ENCODE results near the gene GPR52. TPM values are rescaled to one million over a fixed set of nuclear protein-coding genes. Genes with fewer than 3 reads are reported as not detected.

Gene GPR52
- total and polyA plus RNA-seq, 4 donors: 0.05 to 7.3 (median 1.4) TPM

DNA sequence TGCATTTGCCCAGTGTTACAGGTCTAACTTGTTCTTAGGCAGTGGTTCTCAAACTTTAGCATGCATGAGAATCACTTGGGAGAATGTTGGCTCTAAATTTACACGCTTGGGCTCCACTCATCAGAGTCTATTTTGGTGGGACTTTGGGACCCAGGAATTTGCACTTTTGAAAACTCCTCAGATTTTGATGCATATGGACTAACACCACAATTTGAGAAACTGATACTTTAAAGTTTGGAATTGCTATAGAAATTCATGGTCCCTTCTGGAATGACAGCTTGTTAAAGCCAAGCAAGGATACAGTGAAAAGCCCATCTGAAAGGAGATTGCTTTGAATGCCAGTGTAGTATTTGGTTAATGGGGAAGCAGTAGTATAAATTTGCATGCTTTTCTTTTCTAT, 31.5 kb downstream of the GPR52 start:
- ATAC-seq (ENCODE audit: insufficient read depth, low FRiP score) (no peak), DNase-seq (no peak)
- H3K4me3 ChIP-seq: no peak overlapping the region
- 97% methylated on average over 1 of the region's 1 CpG for WGBS, 2 donors
- no peaks in the 10 kb centered on the region for H3K9me3 ChIP-seq (ENCODE audit: control insufficient read depth in 4 of 4, insufficient read depth in 3 of 4, low read length in 3 of 4)
- TF ChIP-seq, protein P1, sequence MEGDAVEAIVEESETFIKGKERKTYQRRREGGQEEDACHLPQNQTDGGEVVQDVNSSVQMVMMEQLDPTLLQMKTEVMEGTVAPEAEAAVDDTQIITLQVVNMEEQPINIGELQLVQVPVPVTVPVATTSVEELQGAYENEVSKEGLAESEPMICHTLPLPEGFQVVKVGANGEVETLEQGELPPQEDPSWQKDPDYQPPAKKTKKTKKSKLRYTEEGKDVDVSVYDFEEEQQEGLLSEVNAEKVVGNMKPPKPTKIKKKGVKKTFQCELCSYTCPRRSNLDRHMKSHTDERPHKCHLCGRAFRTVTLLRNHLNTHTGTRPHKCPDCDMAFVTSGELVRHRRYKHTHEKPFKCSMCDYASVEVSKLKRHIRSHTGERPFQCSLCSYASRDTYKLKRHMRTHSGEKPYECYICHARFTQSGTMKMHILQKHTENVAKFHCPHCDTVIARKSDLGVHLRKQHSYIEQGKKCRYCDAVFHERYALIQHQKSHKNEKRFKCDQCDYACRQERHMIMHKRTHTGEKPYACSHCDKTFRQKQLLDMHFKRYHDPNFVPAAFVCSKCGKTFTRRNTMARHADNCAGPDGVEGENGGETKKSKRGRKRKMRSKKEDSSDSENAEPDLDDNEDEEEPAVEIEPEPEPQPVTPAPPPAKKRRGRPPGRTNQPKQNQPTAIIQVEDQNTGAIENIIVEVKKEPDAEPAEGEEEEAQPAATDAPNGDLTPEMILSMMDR (IDR thresholded peaks at IDR 0.05; ENCODE audit: control extremely low read depth, extremely low read depth): no peak
- peaks cover 0 to 5% (median 0%) of the 10 kb centered on the region in 5 donors for H3K4me1 ChIP-seq (ENCODE audit: control insufficient read depth in 5 of 5, insufficient read depth in 5 of 5, low read length in 5 of 5)
- H3K36me3 ChIP-seq (ENCODE audit: control insufficient read depth in 4 of 4, insufficient read depth in 4 of 4, low read length in 4 of 4): no peaks in the 10 kb centered on the region
- no peak overlapping the region for H3K9ac ChIP-seq (ENCODE audit: insufficient read depth in 1 of 2, low read length in 2 of 2)
- H3K27me3 ChIP-seq (ENCODE audit: control insufficient read depth in 3 of 3, insufficient read depth in 3 of 3, low read length in 2 of 3): no peaks in the 10 kb centered on the region
- no peak overlapping the region for H3K27ac ChIP-seq (ENCODE audit: low read depth in 1 of 2, low read length in 1 of 2)

DNA sequence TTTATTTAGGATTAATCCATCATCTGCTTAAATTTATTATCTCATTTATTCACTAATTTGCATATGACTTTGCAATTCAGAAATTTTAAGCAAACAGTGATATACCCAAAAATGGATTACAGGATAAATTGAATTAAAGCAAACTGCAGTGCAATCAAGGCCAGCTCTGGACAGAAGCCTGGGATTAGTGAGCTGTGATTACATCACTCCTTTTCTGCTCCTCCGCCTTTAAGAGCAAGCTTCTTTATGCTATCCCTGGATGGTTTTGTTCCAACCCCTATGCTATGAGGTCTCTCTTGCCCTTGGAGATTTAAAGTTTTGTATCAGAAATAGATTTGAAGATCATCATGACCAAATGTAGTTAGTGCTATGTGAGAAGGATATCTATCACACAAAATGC, 32.6 kb downstream of the GPR52 start:
- Histone ChIP-seq H3K36me3 (ENCODE audit: control insufficient read depth in 4 of 4, insufficient read depth in 4 of 4, low read length in 4 of 4) (no peaks in the 10 kb centered on the region), H3K9ac (ENCODE audit: insufficient read depth in 1 of 2, low read length in 2 of 2) (no peak overlapping the region), H3K27ac (ENCODE audit: low read depth in 1 of 2, low read length in 1 of 2) (no peak overlapping the region), H3K27me3 (ENCODE audit: control insufficient read depth in 3 of 3, insufficient read depth in 3 of 3, low read length in 2 of 3) (no peaks in the 10 kb centered on the region), H3K4me1 (ENCODE audit: control insufficient read depth in 5 of 5, insufficient read depth in 5 of 5, low read length in 5 of 5) (peaks cover 0 to 5% (median 0%) of the 10 kb centered on the region in 5 donors), H3K4me3 (no peak overlapping the region), H3K9me3 (ENCODE audit: control insufficient read depth in 4 of 4, insufficient read depth in 3 of 4, low read length in 3 of 4) (no peaks in the 10 kb centered on the region)
- ATAC-seq (ENCODE audit: insufficient read depth, low FRiP score) (no peak), DNase-seq (peak in 1 of 3 donors; percentile 6)
- WGBS, 2 donors: 87 to 92% methylated on average over 1 of the region's 1 CpG
- TF ChIP-seq, protein P1 (IDR thresholded peaks at IDR 0.05; ENCODE audit: control extremely low read depth, extremely low read depth): no peak

DNA sequence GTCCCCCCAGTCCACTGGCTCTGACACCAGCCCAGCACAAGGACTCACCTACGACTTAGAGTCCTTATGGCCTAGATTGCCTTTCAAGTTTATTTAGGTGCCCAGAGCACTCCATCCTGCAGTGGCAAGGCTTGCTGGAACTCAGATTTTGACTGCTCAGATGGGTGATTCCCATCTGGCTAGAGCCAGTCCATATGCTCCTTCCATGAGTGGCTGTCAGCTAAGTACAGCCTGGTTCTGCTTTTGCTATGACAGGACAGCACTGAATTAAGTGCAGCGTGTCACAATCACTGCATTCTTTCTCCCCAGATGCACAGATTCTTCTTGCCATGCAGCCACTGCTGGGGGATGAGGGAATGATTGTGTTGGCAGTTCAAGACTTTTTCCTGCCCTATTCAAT, 43.8 kb downstream of the GPR52 start:
- no peaks in the 10 kb centered on the region for H3K27me3 ChIP-seq (ENCODE audit: control insufficient read depth in 3 of 3, insufficient read depth in 3 of 3, low read length in 2 of 3)
- no peaks in the 10 kb centered on the region for H3K9me3 ChIP-seq (ENCODE audit: control insufficient read depth in 4 of 4, insufficient read depth in 3 of 4, low read length in 3 of 4)
- no peaks in the 10 kb centered on the region for H3K36me3 ChIP-seq (ENCODE audit: control insufficient read depth in 4 of 4, insufficient read depth in 4 of 4, low read length in 4 of 4)
- DNase-seq: peak in 1 of 3 donors; percentile 17
- no peak overlapping the region for H3K9ac ChIP-seq (ENCODE audit: insufficient read depth in 1 of 2, low read length in 2 of 2)
- TF ChIP-seq, protein P1 (IDR thresholded peaks at IDR 0.05; ENCODE audit: control extremely low read depth, extremely low read depth): no peak
- H3K27ac ChIP-seq (ENCODE audit: low read depth in 1 of 2, low read length in 1 of 2): no peak overlapping the region
- 86 to 91% methylated on average over 2 of the region's 2 CpGs for WGBS, 2 donors
- no peak for ATAC-seq (ENCODE audit: insufficient read depth, low FRiP score)
- no peak overlapping the region for H3K4me3 ChIP-seq
- H3K4me1 ChIP-seq (ENCODE audit: control insufficient read depth in 5 of 5, insufficient read depth in 5 of 5, low read length in 5 of 5): no peaks in the 10 kb centered on the region

DNA sequence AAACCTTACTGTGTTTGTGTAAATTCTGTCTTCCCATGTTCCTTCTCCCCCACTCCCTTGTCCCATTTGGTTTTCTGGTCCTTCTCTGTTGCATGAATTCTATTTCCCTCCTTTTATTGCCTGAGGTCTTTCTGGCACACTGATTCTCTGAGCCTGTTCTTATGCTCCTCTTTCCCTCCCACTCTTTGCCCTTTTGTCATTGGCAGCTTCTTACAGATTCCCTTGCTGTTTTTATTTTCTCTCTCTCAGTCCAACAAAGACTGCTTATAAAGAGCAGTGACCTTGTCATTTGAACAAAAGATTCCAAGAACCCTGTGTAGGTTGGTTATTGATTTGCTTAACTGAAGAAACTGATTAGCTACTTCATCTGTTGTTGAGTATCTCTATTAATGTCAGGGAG, 49.7 kb downstream of the GPR52 start:
- H3K27ac ChIP-seq (ENCODE audit: low read depth in 1 of 2, low read length in 1 of 2): no peak overlapping the region
- no peaks in the 10 kb centered on the region for H3K36me3 ChIP-seq (ENCODE audit: control insufficient read depth in 4 of 4, insufficient read depth in 4 of 4, low read length in 4 of 4)
- H3K9ac ChIP-seq (ENCODE audit: insufficient read depth in 1 of 2, low read length in 2 of 2): no peak overlapping the region
- DNase-seq (peak in 1 of 3 donors; percentile 11), ATAC-seq (ENCODE audit: insufficient read depth, low FRiP score) (no peak)
- H3K9me3 ChIP-seq (ENCODE audit: control insufficient read depth in 4 of 4, insufficient read depth in 3 of 4, low read length in 3 of 4): no peaks in the 10 kb centered on the region
- H3K4me1 ChIP-seq (ENCODE audit: control insufficient read depth in 5 of 5, insufficient read depth in 5 of 5, low read length in 5 of 5): peaks cover 0 to 6% (median 0%) of the 10 kb centered on the region in 5 donors
- TF ChIP-seq, protein P1 (IDR thresholded peaks at IDR 0.05; ENCODE audit: control extremely low read depth, extremely low read depth): no peak
- H3K4me3 ChIP-seq: no peak overlapping the region
- H3K27me3 ChIP-seq (ENCODE audit: control insufficient read depth in 3 of 3, insufficient read depth in 3 of 3, low read length in 2 of 3): no peaks in the 10 kb centered on the region
